H9 (cell line): Measurements from ENCODE around the gene RPEL1. TPM values are rescaled to one million over a fixed set of nuclear protein-coding genes. Genes with fewer than 3 reads are reported as not detected.

ENCODE experiments used
- DNase-seq: peaks from one replicate; pipeline ENCODE4 v3.0.0-alpha.2; 2017
- H2AFZ ChIP-seq: one replicate; pipeline ENCODE4 v1.6.1; 2013; ENCODE audit warnings: mild to moderate bottlenecking, low read length, control low read depth, moderate library complexity
- H2AK5ac ChIP-seq: 2 replicates; pipeline ENCODE4 v1.6.1; 2013; ENCODE audit warnings: low read length, control low read depth, mixed read lengths; ENCODE audit not compliant: insufficient read length
- H2BK120ac ChIP-seq: one replicate; pipeline ENCODE4 v1.6.1; 2013; ENCODE audit warnings: low read depth, mild to moderate bottlenecking, low read length, control low read depth, inconsistent platforms; ENCODE audit not compliant: poor library complexity, severe bottlenecking
- H2BK12ac ChIP-seq: 2 replicates; pipeline ENCODE4 v1.6.1; 2013; ENCODE audit warnings: low read length, control low read depth, mixed read lengths, low read depth; ENCODE audit not compliant: insufficient read length
- H2BK15ac ChIP-seq: 2 replicates; pipeline ENCODE4 v1.6.1; 2013; ENCODE audit warnings: low read depth, low read length, control low read depth
- H2BK20ac ChIP-seq: one replicate; pipeline ENCODE4 v1.6.1; 2013; ENCODE audit warnings: low read depth, mild to moderate bottlenecking, low read length, control low read depth, inconsistent platforms; ENCODE audit not compliant: poor library complexity, severe bottlenecking
- H2BK5ac ChIP-seq: 2 replicates; pipeline ENCODE4 v1.6.1; 2013; ENCODE audit warnings: low read length, control low read depth, mixed read lengths; ENCODE audit not compliant: insufficient read length
- H3K14ac ChIP-seq: 2 replicates; pipeline ENCODE4 v1.6.1; 2013; ENCODE audit warnings: low read length, control low read depth; ENCODE audit not compliant: insufficient read depth
- H3K18ac ChIP-seq: 2 replicates; pipeline ENCODE4 v1.6.1; 2013; ENCODE audit warnings: low read depth, mild to moderate bottlenecking, mixed read lengths, low read length, control low read depth; ENCODE audit not compliant: insufficient read length
- H3K23ac ChIP-seq: 2 replicates; pipeline ENCODE4 v1.6.1; 2013; ENCODE audit warnings: low read length, control low read depth, mixed read lengths, low read depth; ENCODE audit not compliant: insufficient read length
- H3K23me2 ChIP-seq: 2 replicates; pipeline ENCODE4 v1.6.1; 2013; ENCODE audit warnings: low read depth, mild to moderate bottlenecking, mixed read lengths, low read length, control low read depth; ENCODE audit not compliant: insufficient read length, poor library complexity, severe bottlenecking
- H3K27ac ChIP-seq: 2 replicates; pipeline ENCODE4 v1.5.1; 2013; ENCODE audit warnings: low read length, control low read depth, mixed read lengths, low read depth; ENCODE audit not compliant: insufficient read length
- H3K27me3 ChIP-seq: 2 replicates; pipeline ENCODE4 v1.6.1; 2013; ENCODE audit warnings: low read length, control low read depth, inconsistent platforms; ENCODE audit not compliant: insufficient read depth
- H3K4ac ChIP-seq: 2 replicates; pipeline ENCODE4 v1.6.1; 2013; ENCODE audit warnings: low read depth, mild to moderate bottlenecking, control low read depth, inconsistent platforms, low read length, moderate library complexity
- H3K4me1 ChIP-seq: 2 replicates; pipeline ENCODE4 v1.6.1; 2013; ENCODE audit warnings: low read length, control low read depth, inconsistent platforms; ENCODE audit not compliant: insufficient read depth
- H3K4me2 ChIP-seq: 2 replicates; pipeline ENCODE4 v1.6.1; 2013; ENCODE audit warnings: low read length, control low read depth, mixed read lengths; ENCODE audit not compliant: insufficient read length, insufficient read depth
- H3K56ac ChIP-seq: 2 replicates; pipeline ENCODE4 v1.6.1; 2013; ENCODE audit warnings: low read depth, mild to moderate bottlenecking, mixed read lengths, low read length, control low read depth; ENCODE audit not compliant: insufficient read length
- H3K79me1 ChIP-seq: 2 replicates; pipeline ENCODE4 v1.6.1; 2013; ENCODE audit warnings: low read depth, mild to moderate bottlenecking, moderate library complexity, low read length, control low read depth, inconsistent platforms; ENCODE audit not compliant: insufficient read depth, poor library complexity, severe bottlenecking
- H3K79me2 ChIP-seq: 2 replicates; pipeline ENCODE4 v1.6.1; 2013; ENCODE audit warnings: low read length, control low read depth, inconsistent platforms; ENCODE audit not compliant: insufficient read depth
- H3K9ac ChIP-seq: 2 replicates; pipeline ENCODE4 v1.6.1; 2013; ENCODE audit warnings: low read length, control low read depth, mixed read lengths; ENCODE audit not compliant: insufficient read length; ENCODE audit errors: extremely low read depth
- H3K9me3 ChIP-seq: one replicate; pipeline ENCODE4 v1.6.1; 2013; ENCODE audit warnings: low read depth, low read length, inconsistent platforms; ENCODE audit not compliant: control insufficient read depth
- H3T11ph ChIP-seq: one replicate; pipeline ENCODE4 v1.6.1; 2013; ENCODE audit warnings: mild to moderate bottlenecking, low read length, control low read depth, inconsistent platforms
- H4K20me1 ChIP-seq: one replicate; pipeline ENCODE4 v1.6.1; 2013; ENCODE audit not compliant: control insufficient read depth, insufficient read length, insufficient read depth
- H4K5ac ChIP-seq: 2 replicates; pipeline ENCODE4 v1.6.1; 2013; ENCODE audit warnings: low read depth, mild to moderate bottlenecking, mixed read lengths, low read length, control low read depth; ENCODE audit not compliant: insufficient read length
- H4K8ac ChIP-seq: replicated peaks from 2 replicates; pipeline ENCODE4 v1.6.1; 2013; ENCODE audit warnings: low read length, control low read depth, mixed read lengths, low read depth; ENCODE audit not compliant: insufficient read length
- H4K91ac ChIP-seq: 2 replicates; pipeline ENCODE4 v1.6.1; 2013; ENCODE audit warnings: low read depth, mild to moderate bottlenecking, moderate library complexity, mixed read lengths, low read length, control low read depth; ENCODE audit not compliant: insufficient read length
- H3K27ac Mint-ChIP-seq, 3 experiments: 2 replicates in 2 of 3; 3 replicates in 1 of 3; pipeline ENCODE4 v1.8.0; 2020 to 2021; ENCODE audit warnings: mixed read lengths in 3 of 3, mild to moderate bottlenecking in 1 of 3, moderate library complexity in 1 of 3
- H3K27me3 Mint-ChIP-seq: 2 replicates; pipeline ENCODE4 v1.8.0; 2021; ENCODE audit warnings: low read depth, mild to moderate bottlenecking, moderate library complexity, mixed read lengths
- H3K36me3 Mint-ChIP-seq, 3 experiments: 2 replicates in 2 of 3; 3 replicates in 1 of 3; pipeline ENCODE4 v1.8.0; 2020 to 2021; ENCODE audit warnings: low read depth in 3 of 3, mixed read lengths in 3 of 3; ENCODE audit not compliant: insufficient read depth in 1 of 3
- H3K4me1 Mint-ChIP-seq, 2 experiments: 2 replicates each; pipeline ENCODE4 v1.8.0; 2020; ENCODE audit warnings: mixed read lengths in 2 of 2
- H3K4me3 Mint-ChIP-seq, 2 experiments: 2 replicates in 1 of 2; 3 replicates in 1 of 2; pipeline ENCODE4 v1.8.0; 2020 to 2021; ENCODE audit warnings: mild to moderate bottlenecking in 2 of 2, mixed read lengths in 2 of 2, moderate library complexity in 1 of 2
- H3K9me3 Mint-ChIP-seq, 2 experiments: 2 replicates in 1 of 2; 3 replicates in 1 of 2; pipeline ENCODE4 v1.8.0; 2020; ENCODE audit warnings: mild to moderate bottlenecking in 2 of 2, mixed read lengths in 2 of 2, moderate library complexity in 1 of 2
- WGBS: extraction: QIAGEN DNeasy Blood & Tissue Kit; methylation state at CpG from one replicate; pipeline ENCODE4 v1.1.7; 2013; ENCODE audit warnings: missing lambda C conversion rate, low lambda C conversion rate, mixed read lengths; ENCODE audit not compliant: insufficient read length; ENCODE audit errors: extremely low coverage; 5-methylcytosine and 5-hydroxymethylcytosine counted together
- total RNA-seq: library from RNA; stranded (reverse); gene quantifications from 2 replicates; pipeline ENCODE4 v1.2.1, GENCODE V29; 2021
- TF ChIP-seq, protein P1 (sequence below): fragments of 200-600 bp; sonication (generic); conservative IDR thresholded peaks from 3 replicates; pipeline ENCODE4 v1.8.0; 2021; ENCODE audit warnings: antibody characterized with exemption, mild to moderate bottlenecking

Gene RPEL1
- total RNA-seq, 1 experiment from 2014 or later, result 0.13 TPM

GRCh38 chr10:103282961-103283360 is 37.3 kb downstream of the RPEL1 start:
- Histone ChIP-seq H4K91ac (no peak overlapping the region), H3K79me1 (no peaks in the 10 kb centered on the region), H2BK120ac (no peak overlapping the region), H3K18ac (no peak overlapping the region), H4K20me1 (no peaks in the 10 kb centered on the region), H3K23ac (no peak overlapping the region), H3K9me3 (no peaks in the 10 kb centered on the region), H3K56ac (no peak overlapping the region), H4K5ac (no peak overlapping the region), H3K23me2 (peaks cover 1% of the 10 kb centered on the region), H3K79me2 (no peaks in the 10 kb centered on the region), H3K14ac (no peak overlapping the region), H2BK12ac (no peak overlapping the region), H3K9ac (no peak overlapping the region), H3T11ph (no peak overlapping the region), H2AK5ac (no peak overlapping the region), H2AFZ (no peak overlapping the region), H3K27ac (no peak overlapping the region), H3K4me1 (no peaks in the 10 kb centered on the region; the same call in 1 of the 2 replicates), H2BK15ac (no peak overlapping the region), H4K8ac (no peak overlapping the region), H3K4ac (no peak overlapping the region), H3K27me3 (peaks cover 8% of the 10 kb centered on the region; the same call in 1 of the 2 replicates), H3K4me2 (no peak overlapping the region), H2BK20ac (no peak overlapping the region), H2BK5ac (no peak overlapping the region)
- Mint-ChIP-seq H3K4me1 (peaks cover 20 to 23% of the 10 kb centered on the region in 2 experiments), H3K27ac (no peak overlapping the region), H3K4me3 (no peak overlapping the region), H3K9me3 (no peaks in the 10 kb centered on the region; a peak in 1 of 5 replicates), H3K36me3 (no peaks in the 10 kb centered on the region), H3K27me3 (peaks cover 34% of the 10 kb centered on the region)
- TF ChIP-seq, protein P1, sequence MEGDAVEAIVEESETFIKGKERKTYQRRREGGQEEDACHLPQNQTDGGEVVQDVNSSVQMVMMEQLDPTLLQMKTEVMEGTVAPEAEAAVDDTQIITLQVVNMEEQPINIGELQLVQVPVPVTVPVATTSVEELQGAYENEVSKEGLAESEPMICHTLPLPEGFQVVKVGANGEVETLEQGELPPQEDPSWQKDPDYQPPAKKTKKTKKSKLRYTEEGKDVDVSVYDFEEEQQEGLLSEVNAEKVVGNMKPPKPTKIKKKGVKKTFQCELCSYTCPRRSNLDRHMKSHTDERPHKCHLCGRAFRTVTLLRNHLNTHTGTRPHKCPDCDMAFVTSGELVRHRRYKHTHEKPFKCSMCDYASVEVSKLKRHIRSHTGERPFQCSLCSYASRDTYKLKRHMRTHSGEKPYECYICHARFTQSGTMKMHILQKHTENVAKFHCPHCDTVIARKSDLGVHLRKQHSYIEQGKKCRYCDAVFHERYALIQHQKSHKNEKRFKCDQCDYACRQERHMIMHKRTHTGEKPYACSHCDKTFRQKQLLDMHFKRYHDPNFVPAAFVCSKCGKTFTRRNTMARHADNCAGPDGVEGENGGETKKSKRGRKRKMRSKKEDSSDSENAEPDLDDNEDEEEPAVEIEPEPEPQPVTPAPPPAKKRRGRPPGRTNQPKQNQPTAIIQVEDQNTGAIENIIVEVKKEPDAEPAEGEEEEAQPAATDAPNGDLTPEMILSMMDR, result no peak
- WGBS, result no CpG with 5 or more reads among the region's 1 CpG
- no peak for DNase-seq
